Activated CD8-positive, alpha-beta memory T cell treated with anti-CD3 and anti-CD28 coated beads, Interleukin-2, amount 50 U/mL, for 24 hours (primary cell): ENCODE results near the gene RASD2.

Experiments used
- DNase-seq: peaks from one replicate; pipeline ENCODE4 v3.0.0-alpha.2; 2020; ENCODE audit errors: extremely low read depth

Gene RASD2

GRCh38 chr22:35518811-35519210, 21.8 kb upstream of the RASD2 start:
- no peak for DNase-seq

- DNase-seq, result no peak
These were observed 21.2 kb upstream of the RASD2 start for GRCh38 chr22:35519306-35520000.

- no peak for DNase-seq
These were observed 19.0 kb upstream of the RASD2 start for GRCh38 chr22:35521358-35522224.

- DNase-seq, result no peak
These were observed 18.1 kb upstream of the RASD2 start for GRCh38 chr22:35522225-35523149.

GRCh38 chr22:35523167-35523947, 17.3 kb upstream of the RASD2 start:
- no peak for DNase-seq

- DNase-seq, result no peak
These were observed 15.5 kb upstream of the RASD2 start for GRCh38 chr22:35524966-35525686.

- no peak for DNase-seq
These were observed 14.8 kb upstream of the RASD2 start for GRCh38 chr22:35525687-35526332.

- DNase-seq, result no peak
These were observed 14.2 kb upstream of the RASD2 start for GRCh38 chr22:35526333-35526979.

- no peak for DNase-seq
These were observed 11.7 kb upstream of the RASD2 start for GRCh38 chr22:35528927-35529326.

GRCh38 chr22:35530700-35531099, 9.9 kb upstream of the RASD2 start:
- DNase-seq, result no peak

- no peak for DNase-seq
These were observed 9.4 kb upstream of the RASD2 start for GRCh38 chr22:35531202-35531601.

GRCh38 chr22:35531676-35532075, 9.0 kb upstream of the RASD2 start:
- DNase-seq, result no peak

GRCh38 chr22:35533365-35534029, 7.1 kb upstream of the RASD2 start:
- DNase-seq, result no peak

- no peak for DNase-seq
These were observed 6.5 kb upstream of the RASD2 start for GRCh38 chr22:35534091-35534490.

GRCh38 chr22:35537232-35537631, 3.4 kb upstream of the RASD2 start:
- no peak for DNase-seq

- no peak for DNase-seq
These were observed 1.8 kb upstream of the RASD2 start for GRCh38 chr22:35538801-35539321.

GRCh38 chr22:35539487-35539886, 1.1 kb upstream of the RASD2 start:
- no peak for DNase-seq

- DNase-seq, result peak; percentile 29
These were observed 579 bp upstream of the RASD2 start for GRCh38 chr22:35539910-35540594.
